ENCODE results near the gene DNAJB4. TPM values are rescaled to one million over a fixed set of nuclear protein-coding genes. Genes with fewer than 3 reads are reported as not detected.

The DNAJB4 gene
- 10 to 100 TPM; 19.2 to 22.7 TPM for total RNA-seq
- 6.2 TPM for polyA plus RNA-seq (2013, experiment 1 of 2)
- polyA plus RNA-seq (2013, experiment 2 of 2): 8.9 TPM
- 4.9 to 42.5 (median 9.7) reads per million in 172 experiments for total RNA-seq

DNA sequence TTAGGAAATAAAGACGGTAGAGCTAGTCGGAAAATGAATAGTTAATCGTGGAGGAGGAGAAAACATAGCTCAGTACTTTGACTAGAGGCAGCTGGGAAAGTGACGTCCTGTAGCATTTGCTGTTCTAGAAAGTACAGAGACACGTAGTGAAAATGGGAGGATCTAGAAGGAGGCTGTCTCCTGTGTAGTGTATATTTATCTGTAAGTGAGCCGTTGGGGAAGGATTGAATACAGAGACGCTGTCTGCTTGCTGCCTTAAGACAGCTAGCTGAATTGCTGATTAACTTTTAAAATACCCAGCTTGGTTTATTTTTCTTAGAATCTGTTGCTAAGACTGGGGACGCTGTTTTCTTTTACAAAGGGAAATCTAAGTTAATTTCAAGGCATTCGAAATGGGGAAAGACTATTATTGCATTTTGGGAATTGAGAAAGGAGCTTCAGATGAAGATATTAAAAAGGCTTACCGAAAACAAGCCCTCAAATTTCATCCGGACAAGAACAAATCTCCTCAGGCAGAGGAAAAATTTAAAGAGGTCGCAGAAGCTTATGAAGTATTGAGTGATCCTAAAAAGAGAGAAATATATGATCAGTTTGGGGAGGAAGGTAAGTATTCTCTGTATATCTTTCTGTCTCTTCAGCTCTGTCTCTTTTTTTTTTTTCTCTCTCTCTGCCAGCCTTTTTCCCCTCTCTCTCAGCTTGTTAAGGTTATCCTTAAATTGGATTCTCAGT lies at the start of gene DNAJB4:
Gene DNAJB4 (plus strand): TSS at position 221 of the 729 bp plus-strand sequence. CDS start 172 bp downstream, at position 393.
- peaks cover 4% of the 10 kb centered on the region for H3K4me1 ChIP-seq (ENCODE audit: insufficient read depth, low read length)
- ChIA-PET CTCF (interaction anchor here (0.9 to 3.1 kb wide), 3 partner anchors 13 to 322 kb away, joined by 3 to 19 read pairs (median 6); partner anchors contain the start of gene FUBP1), POLR2A (interaction anchor here (0.6 to 9.3 kb wide), 22 partner anchors 10 to 645 kb away, joined by 3 to 419 read pairs (median 6); partner anchors contain the start of genes FUBP1, GIPC2, IFI44 and IFI44L)
- no peaks in the 10 kb centered on the region for H3K36me3 ChIP-seq (ENCODE audit: insufficient read depth, low read length)
- peak; percentile 25 to 95 (median 48) for DNase-seq
- intact Hi-C loops (cut with DNase I, micrococcal nuclease): loop anchor here (1.0 to 10.0 kb wide), 6 partner anchors 26 to 1930 kb away; partner anchors contain the start of genes FUBP1 (in 1 of the 2), IFI44 (in 1 of the 2), ST6GALNAC3 (in 1 of the 2) and ZZZ3 (in 1 of the 2)
- ATAC-seq (ENCODE audit: poor library complexity): peak; percentile 98
- Mint-ChIP-seq H3K27ac (peak within 1 kb of the TSS; percentile 98), H3K4me3 (peak within 1 kb of the TSS; percentile 86), H3K4me1 (ENCODE audit: low read depth) (peaks cover 54% of the 10 kb centered on the region), H3K9me3 (no peaks in the 10 kb centered on the region), H3K27me3 (no peaks in the 10 kb centered on the region), H3K36me3 (ENCODE audit: low read depth) (peaks cover 8% of the 10 kb centered on the region)
- no peak for TF ChIP-seq CTCF (IDR thresholded peaks at IDR 0.05)
- H3K27ac ChIP-seq (ENCODE audit: low read depth in 1 of 2, low read length in 2 of 2): peak within 1 kb of the TSS; percentile 78 to 96
- H3K9me3 ChIP-seq (ENCODE audit: control insufficient read depth in 1 of 2, insufficient read depth in 1 of 2, low read length in 2 of 2): no peaks in the 10 kb centered on the region
- peak within 1 kb of the TSS; percentile 71 for H3K4me3 ChIP-seq (ENCODE audit: low read length)
- no peaks in the 10 kb centered on the region for H3K27me3 ChIP-seq (ENCODE audit: control insufficient read depth in 1 of 2, insufficient read depth in 2 of 2, low read length in 2 of 2)

DNA sequence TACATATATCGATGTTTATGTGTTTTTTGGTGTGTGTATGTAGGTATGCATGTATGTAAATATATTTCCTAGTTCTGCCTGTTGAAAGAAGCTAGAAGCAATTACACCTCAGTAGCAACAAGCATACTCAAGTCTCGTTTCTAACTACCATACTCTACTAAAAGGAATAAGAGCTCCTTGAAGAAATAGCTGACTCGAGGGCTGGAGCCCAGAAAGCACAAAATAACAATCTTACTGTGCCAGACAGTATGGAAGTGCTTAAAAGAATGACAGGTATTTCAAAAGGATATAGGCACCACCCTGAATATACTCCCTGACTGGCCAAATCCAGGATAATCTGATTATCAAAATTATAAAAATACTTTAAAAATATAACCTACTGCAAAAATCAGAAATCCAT lies 49.0 kb upstream of the DNAJB4 start:
- CTCF ChIA-PET: interaction anchor here (1.5 kb wide), 1 partner anchor 27 kb away, joined by 3 read pairs; no protein-coding TSS in a partner anchor
- no peak overlapping the region for H3K4me3 Mint-ChIP-seq
- intact Hi-C loops (cut with DNase I, micrococcal nuclease): loop anchor here in 1 of 2 experiments (10.0 kb wide), 2 partner anchors 91 to 391 kb away; no protein-coding TSS in a partner anchor

More for the DNA sequence above, 49.0 kb upstream of the DNAJB4 start:
- H3K27me3 ChIP-seq (ENCODE audit: control insufficient read depth in 1 of 2, insufficient read depth in 2 of 2, low read length in 2 of 2): no peaks in the 10 kb centered on the region
- H3K4me1 Mint-ChIP-seq (ENCODE audit: low read depth): peaks cover 23% of the 10 kb centered on the region
- no peak overlapping the region for H3K27ac ChIP-seq (ENCODE audit: low read depth in 1 of 2, low read length in 2 of 2)
- peaks cover 97% of the 10 kb centered on the region for H3K36me3 ChIP-seq (ENCODE audit: insufficient read depth, low read length)
- H3K36me3 Mint-ChIP-seq (ENCODE audit: low read depth): peaks cover 93% of the 10 kb centered on the region
- no peak for DNase-seq
- H3K4me3 ChIP-seq (ENCODE audit: low read length): no peak overlapping the region
- POLR2A ChIA-PET: interaction anchor here (0.7 to 3.5 kb wide), 2 partner anchors 20 to 23 kb away, joined by 4 to 17 read pairs; partner anchors contain the start of gene FUBP1
- no peak for ATAC-seq (ENCODE audit: poor library complexity)
- H3K27ac Mint-ChIP-seq: no peak overlapping the region
- no peaks in the 10 kb centered on the region for H3K9me3 ChIP-seq (ENCODE audit: control insufficient read depth in 1 of 2, insufficient read depth in 1 of 2, low read length in 2 of 2)
- no peaks in the 10 kb centered on the region for H3K4me1 ChIP-seq (ENCODE audit: insufficient read depth, low read length)
- H3K27me3 Mint-ChIP-seq: no peaks in the 10 kb centered on the region
- no peak for TF ChIP-seq CTCF (IDR thresholded peaks at IDR 0.05)
- no peaks in the 10 kb centered on the region for H3K9me3 Mint-ChIP-seq
